HepG2 (cell line): ENCODE measurements around the gene CAMKV. TPM values are rescaled to one million over a fixed set of nuclear protein-coding genes. Genes with fewer than 3 reads are reported as not detected.

Experiments used
- BRCA1 ChIP-seq: sonication (generic); formaldehyde crosslinking; IDR thresholded peaks from 2 replicates; pipeline ENCODE4 v1.4.0; 2020; ENCODE audit warnings: missing genetic modification reagents
- FOXM1 ChIP-seq: sonication (generic); formaldehyde crosslinking; IDR thresholded peaks from 2 replicates; pipeline ENCODE4 v1.5.0; 2020; ENCODE audit warnings: missing genetic modification reagents
- KDM6A ChIP-seq: IDR thresholded peaks from 2 replicates; pipeline ENCODE4 v1.6.1; 2016; ENCODE audit warnings: low read depth
- SATB2 ChIP-seq: sonication (generic); formaldehyde crosslinking; IDR thresholded peaks from 2 replicates; pipeline ENCODE4 v1.5.0; 2020; ENCODE audit warnings: missing genetic modification reagents
- SKI ChIP-seq: fragments of 450-650 bp; IDR thresholded peaks from one replicate; pipeline ENCODE4 v1.6.1; 2018; ENCODE audit warnings: mild to moderate bottlenecking; ENCODE audit not compliant: partially characterized antibody
- SMAD1 ChIP-seq: sonication (generic); formaldehyde crosslinking; IDR thresholded peaks from 2 replicates; pipeline ENCODE4 v1.4.0; 2020; ENCODE audit warnings: missing genetic modification reagents, low read depth, mild to moderate bottlenecking, borderline replicate concordance
- SRSF4 ChIP-seq: fragments of 200-400 bp; formaldehyde crosslinking; IDR thresholded peaks from one replicate; pipeline ENCODE4 v1.6.1; 2018; ENCODE audit warnings: mild to moderate bottlenecking, low read depth, low read length, moderate library complexity; ENCODE audit not compliant: poor library complexity, severe bottlenecking
- ZNF569 ChIP-seq: sonication (generic); formaldehyde crosslinking; IDR thresholded peaks from 2 replicates; pipeline ENCODE4 v1.5.0; 2020; ENCODE audit warnings: mild to moderate bottlenecking, missing genetic modification reagents, moderate library complexity, borderline replicate concordance
- ZNF761 ChIP-seq: sonication (generic); formaldehyde crosslinking; conservative IDR thresholded peaks from 2 replicates; pipeline ENCODE4 v1.4.0; 2020; ENCODE audit warnings: mild to moderate bottlenecking, missing genetic modification reagents
- polyA plus RNA-seq, 8 experiments: library from polyadenylated mRNA; depleted of rRNA in 3 of 8; stranded (reverse) in 7 of 8; unstranded in 1 of 8; fragments of >200 nt; fragmentation: Illumina TruSeq in 4 of 8; extraction: Trizol in 4 of 8; gene quantifications; 2 replicates each; pipeline versions ENCODE4 v1.2.1 to v1.2.3, GENCODE V29; 2011 to 2016; ENCODE audit warnings: low read depth in 4 of 8, missing spikeins in 1 of 8, mixed read lengths in 1 of 8; ENCODE audit not compliant: insufficient read depth in 1 of 8
- total RNA-seq, 5 experiments: library from RNA; depleted of rRNA; stranded (reverse); fragments of >200 nt; fragmentation: Illumina TruSeq; extraction: Trizol; gene quantifications; 2 replicates each; pipeline ENCODE4 v1.2.3, GENCODE V29; 2016; ENCODE audit warnings: low read depth in 1 of 5
- TF ChIP-seq, protein P1 (sequence below): IDR thresholded peaks from 2 replicates; pipeline ENCODE4 v1.6.1; 2018; ENCODE audit warnings: missing genetic modification reagents
- TF ChIP-seq, protein P2 (sequence below): sonication (generic); formaldehyde crosslinking; IDR thresholded peaks from 2 replicates; pipeline ENCODE4 v1.4.0; 2020; ENCODE audit warnings: mild to moderate bottlenecking, missing genetic modification reagents, borderline replicate concordance
- TF ChIP-seq, protein P3 (sequence below): sonication (generic); formaldehyde crosslinking; IDR thresholded peaks from 2 replicates; pipeline ENCODE4 v1.4.0; 2020; ENCODE audit warnings: missing genetic modification reagents
- TF ChIP-seq, protein P4 (sequence below): sonication (generic); formaldehyde crosslinking; IDR thresholded peaks from 2 replicates; pipeline ENCODE4 v1.4.0; 2020; ENCODE audit warnings: missing genetic modification reagents, mild to moderate bottlenecking, borderline replicate concordance
- TF ChIP-seq, protein P5 (sequence below): sonication (generic); formaldehyde crosslinking; IDR thresholded peaks from 2 replicates; pipeline ENCODE4 v1.5.1; 2020; ENCODE audit warnings: missing genetic modification reagents, mild to moderate bottlenecking, borderline replicate concordance
- TF ChIP-seq, protein P6 (sequence below): sonication (generic); formaldehyde crosslinking; IDR thresholded peaks from 2 replicates; pipeline ENCODE4 v1.4.0; 2020; ENCODE audit warnings: low read depth, mild to moderate bottlenecking, missing genetic modification reagents

The CAMKV gene
- total and polyA plus RNA-seq, 2 of the 13 experiments (the other 11 are each of a cell fraction or from before 2014, with no cell fraction given) = 0.13 to 0.15 TPM

DNA sequence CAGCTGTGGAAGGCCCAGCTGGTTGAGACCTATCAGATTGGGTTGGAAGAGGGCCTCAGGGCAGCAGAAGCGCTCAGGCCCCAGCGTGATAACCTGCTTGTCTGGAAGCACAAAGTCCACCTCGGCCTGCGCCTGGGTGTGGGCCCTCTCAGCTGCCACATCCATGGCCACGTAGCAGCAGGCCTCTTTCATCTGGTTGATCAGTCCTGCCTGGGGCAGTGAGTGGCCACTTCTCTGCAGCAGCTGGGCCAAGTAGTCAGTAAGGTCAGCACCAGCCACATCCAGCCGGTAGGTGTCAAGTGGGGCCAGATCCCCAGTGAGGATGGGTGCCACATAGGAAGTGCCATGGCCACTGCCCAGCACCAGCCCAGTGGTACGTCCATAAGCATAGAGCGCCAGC, 3.9 kb upstream of the CAMKV start (continued):
- TF ChIP-seq, protein P1, sequence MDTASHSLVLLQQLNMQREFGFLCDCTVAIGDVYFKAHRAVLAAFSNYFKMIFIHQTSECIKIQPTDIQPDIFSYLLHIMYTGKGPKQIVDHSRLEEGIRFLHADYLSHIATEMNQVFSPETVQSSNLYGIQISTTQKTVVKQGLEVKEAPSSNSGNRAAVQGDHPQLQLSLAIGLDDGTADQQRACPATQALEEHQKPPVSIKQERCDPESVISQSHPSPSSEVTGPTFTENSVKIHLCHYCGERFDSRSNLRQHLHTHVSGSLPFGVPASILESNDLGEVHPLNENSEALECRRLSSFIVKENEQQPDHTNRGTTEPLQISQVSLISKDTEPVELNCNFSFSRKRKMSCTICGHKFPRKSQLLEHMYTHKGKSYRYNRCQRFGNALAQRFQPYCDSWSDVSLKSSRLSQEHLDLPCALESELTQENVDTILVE (CRISPR knock-in tag) = no peak
- no peak for TF ChIP-seq FOXM1 (CRISPR knock-in tag)
- TF ChIP-seq, protein P2, sequence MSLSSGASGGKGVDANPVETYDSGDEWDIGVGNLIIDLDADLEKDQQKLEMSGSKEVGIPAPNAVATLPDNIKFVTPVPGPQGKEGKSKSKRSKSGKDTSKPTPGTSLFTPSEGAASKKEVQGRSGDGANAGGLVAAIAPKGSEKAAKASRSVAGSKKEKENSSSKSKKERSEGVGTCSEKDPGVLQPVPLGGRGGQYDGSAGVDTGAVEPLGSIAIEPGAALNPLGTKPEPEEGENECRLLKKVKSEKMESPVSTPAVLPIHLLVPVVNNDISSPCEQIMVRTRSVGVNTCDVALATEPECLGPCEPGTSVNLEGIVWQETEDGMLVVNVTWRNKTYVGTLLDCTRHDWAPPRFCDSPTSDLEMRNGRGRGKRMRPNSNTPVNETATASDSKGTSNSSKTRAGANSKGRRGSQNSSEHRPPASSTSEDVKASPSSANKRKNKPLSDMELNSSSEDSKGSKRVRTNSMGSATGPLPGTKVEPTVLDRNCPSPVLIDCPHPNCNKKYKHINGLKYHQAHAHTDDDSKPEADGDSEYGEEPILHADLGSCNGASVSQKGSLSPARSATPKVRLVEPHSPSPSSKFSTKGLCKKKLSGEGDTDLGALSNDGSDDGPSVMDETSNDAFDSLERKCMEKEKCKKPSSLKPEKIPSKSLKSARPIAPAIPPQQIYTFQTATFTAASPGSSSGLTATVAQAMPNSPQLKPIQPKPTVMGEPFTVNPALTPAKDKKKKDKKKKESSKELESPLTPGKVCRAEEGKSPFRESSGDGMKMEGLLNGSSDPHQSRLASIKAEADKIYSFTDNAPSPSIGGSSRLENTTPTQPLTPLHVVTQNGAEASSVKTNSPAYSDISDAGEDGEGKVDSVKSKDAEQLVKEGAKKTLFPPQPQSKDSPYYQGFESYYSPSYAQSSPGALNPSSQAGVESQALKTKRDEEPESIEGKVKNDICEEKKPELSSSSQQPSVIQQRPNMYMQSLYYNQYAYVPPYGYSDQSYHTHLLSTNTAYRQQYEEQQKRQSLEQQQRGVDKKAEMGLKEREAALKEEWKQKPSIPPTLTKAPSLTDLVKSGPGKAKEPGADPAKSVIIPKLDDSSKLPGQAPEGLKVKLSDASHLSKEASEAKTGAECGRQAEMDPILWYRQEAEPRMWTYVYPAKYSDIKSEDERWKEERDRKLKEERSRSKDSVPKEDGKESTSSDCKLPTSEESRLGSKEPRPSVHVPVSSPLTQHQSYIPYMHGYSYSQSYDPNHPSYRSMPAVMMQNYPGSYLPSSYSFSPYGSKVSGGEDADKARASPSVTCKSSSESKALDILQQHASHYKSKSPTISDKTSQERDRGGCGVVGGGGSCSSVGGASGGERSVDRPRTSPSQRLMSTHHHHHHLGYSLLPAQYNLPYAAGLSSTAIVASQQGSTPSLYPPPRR (CRISPR knock-in tag) = no peak
- TF ChIP-seq, protein P3, sequence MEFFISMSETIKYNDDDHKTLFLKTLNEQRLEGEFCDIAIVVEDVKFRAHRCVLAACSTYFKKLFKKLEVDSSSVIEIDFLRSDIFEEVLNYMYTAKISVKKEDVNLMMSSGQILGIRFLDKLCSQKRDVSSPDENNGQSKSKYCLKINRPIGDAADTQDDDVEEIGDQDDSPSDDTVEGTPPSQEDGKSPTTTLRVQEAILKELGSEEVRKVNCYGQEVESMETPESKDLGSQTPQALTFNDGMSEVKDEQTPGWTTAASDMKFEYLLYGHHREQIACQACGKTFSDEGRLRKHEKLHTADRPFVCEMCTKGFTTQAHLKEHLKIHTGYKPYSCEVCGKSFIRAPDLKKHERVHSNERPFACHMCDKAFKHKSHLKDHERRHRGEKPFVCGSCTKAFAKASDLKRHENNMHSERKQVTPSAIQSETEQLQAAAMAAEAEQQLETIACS (CRISPR knock-in tag) = no peak
- TF ChIP-seq, protein P4, sequence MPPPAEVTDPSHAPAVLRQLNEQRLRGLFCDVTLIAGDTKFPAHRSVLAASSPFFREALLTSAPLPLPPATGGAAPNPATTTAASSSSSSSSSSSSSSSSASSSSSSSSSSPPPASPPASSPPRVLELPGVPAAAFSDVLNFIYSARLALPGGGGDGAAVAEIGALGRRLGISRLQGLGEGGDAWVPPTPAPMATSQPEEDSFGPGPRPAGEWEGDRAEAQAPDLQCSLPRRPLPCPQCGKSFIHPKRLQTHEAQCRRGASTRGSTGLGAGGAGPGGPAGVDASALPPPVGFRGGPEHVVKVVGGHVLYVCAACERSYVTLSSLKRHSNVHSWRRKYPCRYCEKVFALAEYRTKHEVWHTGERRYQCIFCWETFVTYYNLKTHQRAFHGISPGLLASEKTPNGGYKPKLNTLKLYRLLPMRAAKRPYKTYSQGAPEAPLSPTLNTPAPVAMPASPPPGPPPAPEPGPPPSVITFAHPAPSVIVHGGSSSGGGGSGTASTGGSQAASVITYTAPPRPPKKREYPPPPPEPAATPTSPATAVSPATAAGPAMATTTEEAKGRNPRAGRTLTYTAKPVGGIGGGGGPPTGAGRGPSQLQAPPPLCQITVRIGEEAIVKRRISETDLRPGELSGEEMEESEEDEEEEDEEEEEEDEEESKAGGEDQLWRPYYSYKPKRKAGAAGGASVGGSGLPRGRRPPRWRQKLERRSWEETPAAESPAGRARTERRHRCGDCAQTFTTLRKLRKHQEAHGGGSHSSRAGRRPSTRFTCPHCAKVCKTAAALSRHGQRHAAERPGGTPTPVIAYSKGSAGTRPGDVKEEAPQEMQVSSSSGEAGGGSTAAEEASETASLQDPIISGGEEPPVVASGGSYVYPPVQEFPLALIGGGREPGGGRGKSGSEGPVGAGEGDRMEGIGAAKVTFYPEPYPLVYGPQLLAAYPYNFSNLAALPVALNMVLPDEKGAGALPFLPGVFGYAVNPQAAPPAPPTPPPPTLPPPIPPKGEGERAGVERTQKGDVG (CRISPR knock-in tag) = peak; percentile 65; the same call in 1 of the 2 replicates
- 0 out of 2 replicates have a peak, but pooled peaks have one; percentile 36 for TF ChIP-seq KDM6A (CRISPR knock-in tag)
- TF ChIP-seq SATB2 (CRISPR knock-in tag) = no peak
- no peak for TF ChIP-seq SKI
- TF ChIP-seq, protein P5, sequence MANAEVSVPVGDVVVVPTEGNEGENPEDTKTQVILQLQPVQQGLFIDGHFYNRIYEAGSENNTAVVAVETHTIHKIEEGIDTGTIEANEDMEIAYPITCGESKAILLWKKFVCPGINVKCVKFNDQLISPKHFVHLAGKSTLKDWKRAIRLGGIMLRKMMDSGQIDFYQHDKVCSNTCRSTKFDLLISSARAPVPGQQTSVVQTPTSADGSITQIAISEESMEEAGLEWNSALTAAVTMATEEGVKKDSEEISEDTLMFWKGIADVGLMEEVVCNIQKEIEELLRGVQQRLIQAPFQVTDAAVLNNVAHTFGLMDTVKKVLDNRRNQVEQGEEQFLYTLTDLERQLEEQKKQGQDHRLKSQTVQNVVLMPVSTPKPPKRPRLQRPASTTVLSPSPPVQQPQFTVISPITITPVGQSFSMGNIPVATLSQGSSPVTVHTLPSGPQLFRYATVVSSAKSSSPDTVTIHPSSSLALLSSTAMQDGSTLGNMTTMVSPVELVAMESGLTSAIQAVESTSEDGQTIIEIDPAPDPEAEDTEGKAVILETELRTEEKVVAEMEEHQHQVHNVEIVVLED (CRISPR knock-in tag) = no peak
- TF ChIP-seq BRCA1 (CRISPR knock-in tag) = no peak
- peak; percentile 74; the same call in 1 of the 2 replicates for TF ChIP-seq SMAD1 (CRISPR knock-in tag)
- no peak for TF ChIP-seq ZNF761 (CRISPR knock-in tag)
- TF ChIP-seq, protein P6, sequence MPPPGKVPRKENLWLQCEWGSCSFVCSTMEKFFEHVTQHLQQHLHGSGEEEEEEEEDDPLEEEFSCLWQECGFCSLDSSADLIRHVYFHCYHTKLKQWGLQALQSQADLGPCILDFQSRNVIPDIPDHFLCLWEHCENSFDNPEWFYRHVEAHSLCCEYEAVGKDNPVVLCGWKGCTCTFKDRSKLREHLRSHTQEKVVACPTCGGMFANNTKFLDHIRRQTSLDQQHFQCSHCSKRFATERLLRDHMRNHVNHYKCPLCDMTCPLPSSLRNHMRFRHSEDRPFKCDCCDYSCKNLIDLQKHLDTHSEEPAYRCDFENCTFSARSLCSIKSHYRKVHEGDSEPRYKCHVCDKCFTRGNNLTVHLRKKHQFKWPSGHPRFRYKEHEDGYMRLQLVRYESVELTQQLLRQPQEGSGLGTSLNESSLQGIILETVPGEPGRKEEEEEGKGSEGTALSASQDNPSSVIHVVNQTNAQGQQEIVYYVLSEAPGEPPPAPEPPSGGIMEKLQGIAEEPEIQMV = no peak
- no peak for TF ChIP-seq SRSF4
- no peak for TF ChIP-seq ZNF569 (CRISPR knock-in tag)
